ENCODE measurements around the gene NRAS. TPM values are rescaled to one million over a fixed set of nuclear protein-coding genes. Genes with fewer than 3 reads are reported as not detected.

Gene NRAS
- polyA plus RNA-seq, 1 donor (not counting 4 experiments of a cell fraction or from before 2014, with no cell fraction given), result 49.5 TPM

DNA sequence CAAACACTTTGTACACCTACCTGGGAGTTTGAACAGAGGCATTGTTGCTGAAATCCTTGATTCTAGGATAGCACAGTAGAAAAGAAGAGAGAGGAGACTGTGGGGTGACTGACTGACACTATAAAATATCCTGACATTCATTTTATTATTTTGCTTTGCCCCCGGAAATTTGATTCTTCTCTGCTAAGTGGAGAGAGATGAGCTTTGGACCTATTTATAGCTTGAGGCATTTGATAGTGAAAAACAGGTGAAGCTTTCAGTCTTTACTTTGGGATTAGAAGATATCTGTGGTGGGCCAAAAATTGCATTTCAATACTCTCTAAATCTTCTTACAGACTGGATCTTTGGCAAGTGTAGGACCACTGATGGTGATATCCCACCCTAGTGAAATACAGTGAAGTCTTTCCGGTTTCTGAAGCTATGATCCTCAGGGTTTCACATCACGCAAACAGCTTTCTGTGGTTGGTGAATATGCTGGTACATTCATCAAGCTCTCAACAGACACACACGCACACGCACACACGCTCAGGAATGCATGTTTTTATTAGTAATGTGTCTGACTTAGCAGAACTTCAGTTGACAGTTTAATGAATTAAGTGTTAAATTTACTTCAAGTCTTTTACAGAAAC lies 21.0 kb downstream of the NRAS start, which contains the start of gene AMPD1:
TSS of gene AMPD1 (minus strand) at position 117 of the 629 bp plus-strand sequence. CDS start at position 42, 75 bp downstream.
- H3K27ac ChIP-seq (ENCODE audit: control insufficient read depth, insufficient read depth, low read length), result no peak within 1 kb of the TSS
- FAIRE-seq, result no peak
- no peaks in the 10 kb centered on the region for H3K79me2 ChIP-seq (ENCODE audit: control insufficient read depth, insufficient read depth, low read length)
- no peak within 1 kb of the TSS for H3K9ac ChIP-seq (ENCODE audit: control insufficient read depth, extremely low read depth, insufficient read depth, low read length)
- H3K9me1 ChIP-seq (ENCODE audit: control insufficient read depth, extremely low read depth, insufficient read depth, low read length), result no peaks in the 10 kb centered on the region
- H3K4me3 ChIP-seq (ENCODE audit: control insufficient read depth in 2 of 3, extremely low read depth in 1 of 3, insufficient read depth in 2 of 3, low read depth in 1 of 3, low read length in 3 of 3), result no peak within 1 kb of the TSS
- no peak within 1 kb of the TSS for H3K4me2 ChIP-seq (ENCODE audit: control insufficient read depth, extremely low read depth, insufficient read depth, low read depth, low read length)
- DNase-seq (ENCODE audit: low read depth, low spot score), result no peak
- H3K4me1 ChIP-seq (ENCODE audit: control insufficient read depth, extremely low read depth, insufficient read depth, low read length), result no peaks in the 10 kb centered on the region
- H3K9me3 ChIP-seq (ENCODE audit: control insufficient read depth, low read depth, low read length), result no peaks in the 10 kb centered on the region
- no peaks in the 10 kb centered on the region for H4K20me1 ChIP-seq (ENCODE audit: control insufficient read depth, extremely low read depth, insufficient read depth, low read length)
- no peaks in the 10 kb centered on the region for H3K27me3 ChIP-seq (ENCODE audit: control insufficient read depth, extremely low read depth, insufficient read depth, low read length)
- no peaks in the 10 kb centered on the region for H3K36me3 ChIP-seq (ENCODE audit: control insufficient read depth in 2 of 2, extremely low read depth in 1 of 2, insufficient read depth in 2 of 2, low read length in 2 of 2)
- dilution Hi-C loops (cut with MboI; ENCODE audit: extremely low pct_ligation_motif_present, low sequenced_read_pairs), result no loop called here
- TF ChIP-seq EZH2 (IDR thresholded peaks at IDR 0.05; ENCODE audit: low read length), result no peak
- TF ChIP-seq, protein P1, sequence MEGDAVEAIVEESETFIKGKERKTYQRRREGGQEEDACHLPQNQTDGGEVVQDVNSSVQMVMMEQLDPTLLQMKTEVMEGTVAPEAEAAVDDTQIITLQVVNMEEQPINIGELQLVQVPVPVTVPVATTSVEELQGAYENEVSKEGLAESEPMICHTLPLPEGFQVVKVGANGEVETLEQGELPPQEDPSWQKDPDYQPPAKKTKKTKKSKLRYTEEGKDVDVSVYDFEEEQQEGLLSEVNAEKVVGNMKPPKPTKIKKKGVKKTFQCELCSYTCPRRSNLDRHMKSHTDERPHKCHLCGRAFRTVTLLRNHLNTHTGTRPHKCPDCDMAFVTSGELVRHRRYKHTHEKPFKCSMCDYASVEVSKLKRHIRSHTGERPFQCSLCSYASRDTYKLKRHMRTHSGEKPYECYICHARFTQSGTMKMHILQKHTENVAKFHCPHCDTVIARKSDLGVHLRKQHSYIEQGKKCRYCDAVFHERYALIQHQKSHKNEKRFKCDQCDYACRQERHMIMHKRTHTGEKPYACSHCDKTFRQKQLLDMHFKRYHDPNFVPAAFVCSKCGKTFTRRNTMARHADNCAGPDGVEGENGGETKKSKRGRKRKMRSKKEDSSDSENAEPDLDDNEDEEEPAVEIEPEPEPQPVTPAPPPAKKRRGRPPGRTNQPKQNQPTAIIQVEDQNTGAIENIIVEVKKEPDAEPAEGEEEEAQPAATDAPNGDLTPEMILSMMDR (optimal IDR thresholded peaks at IDR 0.05 in 1 of 3, IDR thresholded peaks at IDR 0.05 in 1 of 3, conservative IDR thresholded peaks at IDR 0.05 in 1 of 3; ENCODE audit: extremely low read depth in 1 of 3, insufficient read depth in 2 of 3, low read length in 3 of 3), result no peak
- no peak within 1 kb of the TSS for H2AFZ ChIP-seq (ENCODE audit: control insufficient read depth, low read length)

DNA sequence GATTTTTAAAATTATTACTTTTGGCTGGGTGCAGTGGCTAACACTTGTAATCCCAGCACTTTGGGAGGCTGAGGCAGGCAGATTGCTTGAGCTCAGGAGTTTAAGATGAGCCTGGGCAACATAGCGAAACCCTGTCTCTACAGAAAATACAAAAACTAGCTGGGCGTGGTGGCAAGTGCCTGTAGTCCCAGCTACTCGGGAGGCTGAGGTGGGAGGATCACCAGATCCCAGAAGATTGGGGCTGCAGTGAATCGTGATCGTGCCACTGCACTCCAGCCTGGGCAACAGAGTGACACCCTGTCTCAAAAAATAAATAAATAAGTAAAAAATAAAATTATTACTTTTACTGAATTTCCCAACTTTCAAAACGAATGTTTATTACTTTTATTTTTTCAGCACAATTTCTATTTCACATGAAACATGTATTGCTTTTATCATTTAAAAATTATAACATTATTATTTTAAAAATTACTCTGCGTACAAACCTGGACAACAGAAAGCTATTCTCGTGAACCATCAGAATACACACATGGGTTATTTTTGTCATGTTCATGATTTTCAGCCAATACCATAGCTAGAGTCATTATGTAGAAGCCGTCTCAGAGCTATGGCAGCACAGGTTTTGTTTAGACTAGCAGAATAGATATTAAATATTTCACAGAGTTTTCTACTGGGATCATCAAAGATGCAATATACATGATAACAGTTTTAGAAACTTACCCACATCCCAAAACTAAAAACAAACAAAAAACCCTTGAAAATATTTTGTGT lies 21.8 kb downstream of the NRAS start:
- Histone ChIP-seq H3K9me3 (ENCODE audit: control insufficient read depth, low read depth, low read length) (no peaks in the 10 kb centered on the region), H3K27me3 (ENCODE audit: control insufficient read depth, extremely low read depth, insufficient read depth, low read length) (no peaks in the 10 kb centered on the region), H3K27ac (ENCODE audit: control insufficient read depth, insufficient read depth, low read length) (no peak overlapping the region), H4K20me1 (ENCODE audit: control insufficient read depth, extremely low read depth, insufficient read depth, low read length) (no peaks in the 10 kb centered on the region), H3K9me1 (ENCODE audit: control insufficient read depth, extremely low read depth, insufficient read depth, low read length) (no peaks in the 10 kb centered on the region), H3K4me1 (ENCODE audit: control insufficient read depth, extremely low read depth, insufficient read depth, low read length) (no peaks in the 10 kb centered on the region), H3K4me3 (ENCODE audit: control insufficient read depth in 2 of 3, extremely low read depth in 1 of 3, insufficient read depth in 2 of 3, low read depth in 1 of 3, low read length in 3 of 3) (no peak overlapping the region), H2AFZ (ENCODE audit: control insufficient read depth, low read length) (no peak overlapping the region), H3K9ac (ENCODE audit: control insufficient read depth, extremely low read depth, insufficient read depth, low read length) (no peak overlapping the region), H3K79me2 (ENCODE audit: control insufficient read depth, insufficient read depth, low read length) (no peaks in the 10 kb centered on the region), H3K36me3 (ENCODE audit: control insufficient read depth in 2 of 2, extremely low read depth in 1 of 2, insufficient read depth in 2 of 2, low read length in 2 of 2) (no peaks in the 10 kb centered on the region), H3K4me2 (ENCODE audit: control insufficient read depth, extremely low read depth, insufficient read depth, low read depth, low read length) (no peak overlapping the region)
- TF ChIP-seq, protein P1 (optimal IDR thresholded peaks at IDR 0.05 in 1 of 3, IDR thresholded peaks at IDR 0.05 in 1 of 3, conservative IDR thresholded peaks at IDR 0.05 in 1 of 3; ENCODE audit: extremely low read depth in 1 of 3, insufficient read depth in 2 of 3, low read length in 3 of 3), result no peak
- no peak for TF ChIP-seq EZH2 (IDR thresholded peaks at IDR 0.05; ENCODE audit: low read length)
- FAIRE-seq (no peak), DNase-seq (ENCODE audit: low read depth, low spot score) (no peak)
- dilution Hi-C loops (cut with MboI; ENCODE audit: extremely low pct_ligation_motif_present, low sequenced_read_pairs), result no loop called here
